ENCODE measurements around the gene TPCN1.

The TPCN1 gene

GRCh38 chr12:113242560-113242959 lies 21.3 kb downstream of the TPCN1 start:
- no peak for DNase-seq

GRCh38 chr12:113244047-113244460 lies 22.8 kb downstream of the TPCN1 start:
- no peak for DNase-seq

GRCh38 chr12:113244478-113244958 lies 23.3 kb downstream of the TPCN1 start:
- DNase-seq: no peak

GRCh38 chr12:113245695-113246477 lies 24.6 kb downstream of the TPCN1 start:
- peak; percentile 80 for DNase-seq

GRCh38 chr12:113246478-113247122 lies 25.3 kb downstream of the TPCN1 start:
- no peak for DNase-seq

- peak; percentile 58 for DNase-seq
Measured at GRCh38 chr12:113247123-113248050, 26.1 kb downstream of the TPCN1 start.

- DNase-seq: no peak
Measured at GRCh38 chr12:113248051-113248825, 27.0 kb downstream of the TPCN1 start.

GRCh38 chr12:113248842-113249435 lies 27.7 kb downstream of the TPCN1 start:
- DNase-seq: no peak

- DNase-seq: no peak
Measured at GRCh38 chr12:113249546-113249945, 28.3 kb downstream of the TPCN1 start.

GRCh38 chr12:113250045-113250444 lies 28.8 kb downstream of the TPCN1 start:
- no peak for DNase-seq

GRCh38 chr12:113251404-113252070 lies 30.3 kb downstream of the TPCN1 start:
- DNase-seq: no peak

GRCh38 chr12:113252494-113252893 lies 31.2 kb downstream of the TPCN1 start:
- no peak for DNase-seq

GRCh38 chr12:113253532-113254285 lies 32.4 kb downstream of the TPCN1 start:
- no peak for DNase-seq

GRCh38 chr12:113254298-113254697 lies 33.0 kb downstream of the TPCN1 start:
- no peak for DNase-seq

- no peak for DNase-seq
Measured at GRCh38 chr12:113257564-113257963, 36.3 kb downstream of the TPCN1 start.

- DNase-seq: no peak
Measured at GRCh38 chr12:113260127-113260526, 38.9 kb downstream of the TPCN1 start.

GRCh38 chr12:113260636-113261300 lies 39.5 kb downstream of the TPCN1 start:
- DNase-seq: no peak

GRCh38 chr12:113261847-113262470 lies 40.7 kb downstream of the TPCN1 start:
- DNase-seq: no peak

GRCh38 chr12:113262710-113263109 lies 41.4 kb downstream of the TPCN1 start:
- DNase-seq: no peak
